Trophoblast cell (in vitro differentiated cells and primary cell): ENCODE data around the gene IL6ST.

Source experiments
- DNase-seq, 2 donors: peaks; one replicate each; pipeline ENCODE4 v3.0.0-alpha.2; 2016
- H2AFZ ChIP-seq: 2 replicates; pipeline ENCODE4 v1.6.1; 2013; ENCODE audit warnings: low read length, moderate library complexity, mild to moderate bottlenecking; ENCODE audit not compliant: insufficient read depth, poor library complexity
- H2AK5ac ChIP-seq: 2 replicates; pipeline ENCODE4 v1.6.1; 2013; ENCODE audit warnings: mild to moderate bottlenecking, low read length
- H2BK120ac ChIP-seq: 2 replicates; pipeline ENCODE4 v1.6.1; 2013; ENCODE audit warnings: low read length, mild to moderate bottlenecking, moderate library complexity; ENCODE audit not compliant: insufficient read depth, poor library complexity
- H2BK12ac ChIP-seq: 2 replicates; pipeline ENCODE4 v1.6.1; 2013; ENCODE audit warnings: mild to moderate bottlenecking, low read length, moderate library complexity
- H2BK5ac ChIP-seq: 2 replicates; pipeline ENCODE4 v1.6.1; 2013; ENCODE audit warnings: low read length, low read depth, moderate library complexity, mild to moderate bottlenecking; ENCODE audit not compliant: poor library complexity
- H3K14ac ChIP-seq: 2 replicates; pipeline ENCODE4 v1.6.1; 2013; ENCODE audit warnings: mild to moderate bottlenecking, low read length
- H3K18ac ChIP-seq: 2 replicates; pipeline ENCODE4 v1.6.1; 2013; ENCODE audit warnings: mild to moderate bottlenecking, low read length
- H3K23ac ChIP-seq: 2 replicates; pipeline ENCODE4 v1.6.1; 2013; ENCODE audit warnings: low read length
- H3K27ac ChIP-seq: 2 replicates; pipeline ENCODE4 v1.5.1; 2013; ENCODE audit warnings: low read depth, mild to moderate bottlenecking, inconsistent platforms, low read length, moderate library complexity
- H3K27me3 ChIP-seq: 2 replicates; pipeline ENCODE4 v1.6.1; 2013; ENCODE audit warnings: inconsistent platforms, mild to moderate bottlenecking, low read length, moderate library complexity; ENCODE audit not compliant: insufficient read depth
- H3K36me3 ChIP-seq, 2 experiments: 1 replicate in 1 of 2; 2 replicates in 1 of 2; pipeline ENCODE4 v1.6.1; 2013; ENCODE audit warnings: low read length in 2 of 2, mild to moderate bottlenecking in 2 of 2, moderate library complexity in 1 of 2; ENCODE audit not compliant: insufficient read depth in 2 of 2, control insufficient read depth in 1 of 2
- H3K4ac ChIP-seq: 2 replicates; pipeline ENCODE4 v1.6.1; 2013; ENCODE audit warnings: low read depth, mild to moderate bottlenecking, low read length, moderate library complexity
- H3K4me1 ChIP-seq, 2 experiments: 1 replicate in 1 of 2; 2 replicates in 1 of 2; pipeline ENCODE4 v1.6.1; 2013; ENCODE audit warnings: low read length in 2 of 2, mild to moderate bottlenecking in 2 of 2, moderate library complexity in 1 of 2; ENCODE audit not compliant: insufficient read depth in 2 of 2, control insufficient read depth in 1 of 2
- H3K4me2 ChIP-seq: 2 replicates; pipeline ENCODE4 v1.6.1; 2013; ENCODE audit warnings: inconsistent platforms, mild to moderate bottlenecking, low read length, moderate library complexity
- H3K4me3 ChIP-seq: 2 replicates; pipeline ENCODE4 v1.5.1; 2013; ENCODE audit warnings: mild to moderate bottlenecking, low read depth, low read length, inconsistent platforms
- H3K79me1 ChIP-seq: one replicate; pipeline ENCODE4 v1.6.1; 2013; ENCODE audit warnings: low read length
- H3K79me2 ChIP-seq: 2 replicates; pipeline ENCODE4 v1.6.1; 2013; ENCODE audit warnings: low read length, mild to moderate bottlenecking; ENCODE audit not compliant: control insufficient read depth, insufficient read depth, poor library complexity
- H3K9ac ChIP-seq: 2 replicates; pipeline ENCODE4 v1.6.1; 2013; ENCODE audit warnings: mild to moderate bottlenecking, low read length
- H3K9me3 ChIP-seq: 2 replicates; pipeline ENCODE4 v1.6.1; 2013; ENCODE audit warnings: low read depth, mild to moderate bottlenecking, control low read depth, inconsistent platforms, low read length; ENCODE audit not compliant: insufficient read depth
- H4K12ac ChIP-seq: 2 replicates; pipeline ENCODE4 v1.6.1; 2013; ENCODE audit warnings: low read depth, mild to moderate bottlenecking, low read length, moderate library complexity
- H4K8ac ChIP-seq: 2 replicates; pipeline ENCODE4 v1.6.1; 2013; ENCODE audit warnings: low read depth, mild to moderate bottlenecking, low read length, moderate library complexity
- H4K91ac ChIP-seq: one replicate; pipeline ENCODE4 v1.6.1; 2013; ENCODE audit warnings: low read depth, mild to moderate bottlenecking, low read length, moderate library complexity
- WGBS: extraction: QIAGEN DNeasy Blood & Tissue Kit; methylation state at CpG from one replicate; pipeline ENCODE4 v1.1.7; 2013; ENCODE audit warnings: missing lambda C conversion rate; ENCODE audit not compliant: insufficient read length, insufficient coverage; ENCODE audit errors: extremely low coverage; 5-methylcytosine and 5-hydroxymethylcytosine counted together

The IL6ST gene

DNA sequence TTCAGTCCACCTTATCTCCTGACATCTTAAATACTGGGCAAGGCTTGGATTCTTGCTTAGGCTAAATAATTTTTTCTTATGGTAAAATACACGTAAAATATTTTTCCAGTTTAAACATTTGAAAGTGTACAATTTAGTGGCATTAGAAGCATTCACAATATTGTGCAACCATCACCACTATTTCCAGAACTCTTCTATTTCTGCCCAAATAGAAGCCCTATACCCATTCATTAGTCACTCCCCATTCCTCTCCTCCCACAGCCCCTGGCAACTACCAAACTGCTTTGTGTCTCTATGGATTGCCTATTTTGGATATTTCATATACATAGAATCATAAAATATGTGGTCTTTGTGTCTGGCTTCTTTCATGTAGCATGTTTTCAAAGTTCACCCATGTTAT is 86.0 kb downstream of the IL6ST start:
- H3K79me2 ChIP-seq: no peaks in the 10 kb centered on the region
- no peaks in the 10 kb centered on the region for H3K27me3 ChIP-seq
- H4K12ac ChIP-seq: no peak overlapping the region
- no peak overlapping the region for H2BK120ac ChIP-seq
- H3K18ac ChIP-seq: no peak overlapping the region
- no peaks in the 10 kb centered on the region for H3K36me3 ChIP-seq
- no peak overlapping the region for H3K4me2 ChIP-seq
- peak; percentile 67 to 94 for DNase-seq
- WGBS: no CpG with 5 or more reads among the region's 1 CpG
- no peak overlapping the region for H2BK12ac ChIP-seq
- no peak overlapping the region for H4K91ac ChIP-seq
- no peak overlapping the region for H3K27ac ChIP-seq
- H2AFZ ChIP-seq: no peak overlapping the region
- no peak overlapping the region for H4K8ac ChIP-seq
- no peak overlapping the region for H3K9ac ChIP-seq
- no peak overlapping the region for H3K23ac ChIP-seq
- H3K4ac ChIP-seq: no peak overlapping the region
- H3K4me3 ChIP-seq: no peak overlapping the region
- no peaks in the 10 kb centered on the region for H3K4me1 ChIP-seq
- H3K9me3 ChIP-seq: no peaks in the 10 kb centered on the region
- no peaks in the 10 kb centered on the region for H3K79me1 ChIP-seq
- no peak overlapping the region for H2BK5ac ChIP-seq
- no peak overlapping the region for H3K14ac ChIP-seq
- no peak overlapping the region for H2AK5ac ChIP-seq

DNA sequence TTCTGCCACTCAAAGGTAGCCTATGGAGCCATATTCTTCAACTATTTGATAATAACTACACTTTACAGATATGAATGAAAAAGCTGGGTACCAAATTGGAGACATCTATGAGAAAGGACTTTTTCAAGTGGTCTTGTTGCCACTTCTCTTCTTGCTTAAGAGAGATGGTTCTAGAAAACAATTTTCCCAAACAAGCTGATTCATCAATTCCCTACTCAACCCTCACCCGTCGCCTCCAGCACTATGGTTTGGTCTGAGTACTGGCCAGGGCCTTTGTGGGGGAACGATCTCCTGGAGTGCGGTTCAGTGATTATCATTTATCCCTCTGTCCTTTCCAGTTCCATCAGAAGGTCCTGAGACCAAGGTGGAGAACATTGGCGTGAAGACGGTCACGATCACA is 86.8 kb downstream of the IL6ST start:
- H3K18ac ChIP-seq: no peak overlapping the region
- H2AFZ ChIP-seq: no peak overlapping the region
- no peak overlapping the region for H2BK5ac ChIP-seq
- H2BK120ac ChIP-seq: no peak overlapping the region
- no peaks in the 10 kb centered on the region for H3K79me1 ChIP-seq
- H3K36me3 ChIP-seq: no peaks in the 10 kb centered on the region
- WGBS: no CpG with 5 or more reads among the region's 7 CpGs
- H4K8ac ChIP-seq: no peak overlapping the region
- no peak overlapping the region for H4K91ac ChIP-seq
- H3K14ac ChIP-seq: no peak overlapping the region
- no peak overlapping the region for H4K12ac ChIP-seq
- no peak overlapping the region for H3K4ac ChIP-seq
- H3K4me2 ChIP-seq: no peak overlapping the region
- H2AK5ac ChIP-seq: no peak overlapping the region
- H3K79me2 ChIP-seq: no peaks in the 10 kb centered on the region
- no peak overlapping the region for H3K27ac ChIP-seq
- no peaks in the 10 kb centered on the region for H3K9me3 ChIP-seq
- no peaks in the 10 kb centered on the region for H3K4me1 ChIP-seq
- DNase-seq: no peak
- H3K4me3 ChIP-seq: no peak overlapping the region
- H3K27me3 ChIP-seq: no peaks in the 10 kb centered on the region
- no peak overlapping the region for H3K23ac ChIP-seq
- H2BK12ac ChIP-seq: no peak overlapping the region
- no peak overlapping the region for H3K9ac ChIP-seq

DNA sequence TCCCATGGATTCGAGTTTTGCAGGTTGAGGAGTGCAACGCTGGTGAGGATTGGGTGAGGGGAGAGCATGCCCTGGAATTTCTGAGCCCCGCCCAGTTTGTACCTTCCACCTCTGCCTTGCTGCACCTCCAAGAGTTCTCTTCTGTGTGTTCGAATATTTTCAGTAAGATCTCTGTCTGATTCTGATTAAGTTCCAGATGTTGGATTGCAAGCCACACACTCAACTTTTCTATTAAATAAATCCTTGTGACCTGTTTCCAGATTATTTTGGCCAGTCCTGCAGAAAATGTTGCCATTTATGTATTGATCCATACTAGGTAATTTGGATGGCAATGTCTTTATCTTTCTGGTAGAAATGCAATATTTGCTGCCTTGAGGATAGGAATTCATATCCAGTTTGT is 89.5 kb downstream of the IL6ST start:
- no peaks in the 10 kb centered on the region for H3K79me2 ChIP-seq
- no CpG with 5 or more reads among the region's 4 CpGs for WGBS
- H4K8ac ChIP-seq: no peak overlapping the region
- no peak for DNase-seq
- no peaks in the 10 kb centered on the region for H3K27me3 ChIP-seq
- no peak overlapping the region for H3K14ac ChIP-seq
- no peak overlapping the region for H4K91ac ChIP-seq
- H3K23ac ChIP-seq: no peak overlapping the region
- no peaks in the 10 kb centered on the region for H3K4me1 ChIP-seq
- H2AK5ac ChIP-seq: no peak overlapping the region
- no peak overlapping the region for H4K12ac ChIP-seq
- H3K9ac ChIP-seq: no peak overlapping the region
- H3K18ac ChIP-seq: no peak overlapping the region
- no peak overlapping the region for H2AFZ ChIP-seq
- H2BK12ac ChIP-seq: no peak overlapping the region
- no peak overlapping the region for H3K4ac ChIP-seq
- H3K4me3 ChIP-seq: no peak overlapping the region
- H3K36me3 ChIP-seq: no peaks in the 10 kb centered on the region
- H2BK120ac ChIP-seq: no peak overlapping the region
- H3K4me2 ChIP-seq: no peak overlapping the region
- H2BK5ac ChIP-seq: no peak overlapping the region
- no peaks in the 10 kb centered on the region for H3K79me1 ChIP-seq
- no peaks in the 10 kb centered on the region for H3K9me3 ChIP-seq
- no peak overlapping the region for H3K27ac ChIP-seq

DNA sequence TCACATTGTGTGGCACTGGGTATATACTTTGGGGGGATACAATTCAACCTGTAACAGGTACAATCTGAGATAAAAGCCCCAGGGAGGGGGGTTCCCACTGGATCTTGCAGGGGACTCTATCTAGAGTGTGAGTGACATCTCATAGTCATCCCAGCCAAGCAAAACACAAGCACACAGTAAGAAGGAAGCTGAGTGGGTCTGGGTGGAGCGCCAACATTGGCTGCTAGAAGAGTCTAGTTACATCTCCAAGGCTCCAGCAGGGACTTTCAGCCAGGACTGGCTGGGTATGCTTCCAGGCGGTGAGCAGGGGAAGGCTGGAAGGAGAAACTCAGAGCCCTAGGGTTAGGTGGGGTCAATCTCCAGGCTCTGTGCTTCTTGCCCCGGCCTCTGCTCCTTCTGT is 90.6 kb downstream of the IL6ST start:
- Histone ChIP-seq H4K12ac (no peak overlapping the region), H2BK5ac (no peak overlapping the region), H4K8ac (no peak overlapping the region), H3K4ac (no peak overlapping the region), H3K27me3 (no peaks in the 10 kb centered on the region), H3K79me2 (no peaks in the 10 kb centered on the region), H3K9ac (no peak overlapping the region), H3K4me1 (no peaks in the 10 kb centered on the region), H3K79me1 (no peaks in the 10 kb centered on the region), H3K4me3 (no peak overlapping the region), H3K23ac (no peak overlapping the region), H2BK120ac (no peak overlapping the region), H3K27ac (no peak overlapping the region), H3K36me3 (no peaks in the 10 kb centered on the region), H4K91ac (no peak overlapping the region), H3K18ac (no peak overlapping the region), H2AK5ac (no peak overlapping the region), H3K14ac (no peak overlapping the region), H3K9me3 (no peaks in the 10 kb centered on the region), H2AFZ (no peak overlapping the region), H3K4me2 (no peak overlapping the region), H2BK12ac (no peak overlapping the region)
- WGBS: no CpG with 5 or more reads among the region's 3 CpGs
- DNase-seq: no peak
